Measurements from ENCODE around the gene RAD51B. TPM values are rescaled to one million over a fixed set of nuclear protein-coding genes. Genes with fewer than 3 reads are reported as not detected.
"Not testable (repeated sequence)": the region's sequence is repeated elsewhere in the genome, so short reads cannot be mapped to it uniquely, and the experiment has no call there.

The RAD51B gene
- total RNA-seq, 4 donors from 2014 or later: 5.0 to 31.8 (median 20.6) TPM

GRCh38 chr14:68216079-68216478 is 396.5 kb downstream of the RAD51B start:
- no peaks in the 10 kb centered on the region for H3K36me3 ChIP-seq
- H3K27me3 ChIP-seq: no peaks in the 10 kb centered on the region
- peaks cover 0 to 45% (median 13%) of the 10 kb centered on the region in 4 donors for H3K4me1 ChIP-seq
- H3K9me3 ChIP-seq: no peaks in the 10 kb centered on the region
- in situ Hi-C loops (cut with MboI; ENCODE audit: low pct_ligation_motif_present in 1 of 4, low pct_unique_long_range_greater_than_20kb in 1 of 4, low sequenced_read_pairs in 3 of 4): no loop called here
- no peak overlapping the region for H3K4me3 ChIP-seq
- peak overlapping the region in 3 of 4 donors; percentile 4 to 58 (median 48) for H3K27ac ChIP-seq
- 40 to 73% methylated on average over 3 of the region's 3 CpGs for WGBS, 2 donors (ENCODE audit: low coverage in 1 of 2)
- intact Hi-C loops (cut with DNase I; ENCODE audit: low total_unique reads): no loop called here
- DNase-seq: no peak
- TF ChIP-seq POLR2AphosphoS5 (IDR thresholded peaks at IDR 0.05): no peak
- no peak for TF ChIP-seq POLR2A (IDR thresholded peaks at IDR 0.05)
- no peak for TF ChIP-seq EP300 (IDR thresholded peaks at IDR 0.05; ENCODE audit: low read depth)
- TF ChIP-seq, protein P1, sequence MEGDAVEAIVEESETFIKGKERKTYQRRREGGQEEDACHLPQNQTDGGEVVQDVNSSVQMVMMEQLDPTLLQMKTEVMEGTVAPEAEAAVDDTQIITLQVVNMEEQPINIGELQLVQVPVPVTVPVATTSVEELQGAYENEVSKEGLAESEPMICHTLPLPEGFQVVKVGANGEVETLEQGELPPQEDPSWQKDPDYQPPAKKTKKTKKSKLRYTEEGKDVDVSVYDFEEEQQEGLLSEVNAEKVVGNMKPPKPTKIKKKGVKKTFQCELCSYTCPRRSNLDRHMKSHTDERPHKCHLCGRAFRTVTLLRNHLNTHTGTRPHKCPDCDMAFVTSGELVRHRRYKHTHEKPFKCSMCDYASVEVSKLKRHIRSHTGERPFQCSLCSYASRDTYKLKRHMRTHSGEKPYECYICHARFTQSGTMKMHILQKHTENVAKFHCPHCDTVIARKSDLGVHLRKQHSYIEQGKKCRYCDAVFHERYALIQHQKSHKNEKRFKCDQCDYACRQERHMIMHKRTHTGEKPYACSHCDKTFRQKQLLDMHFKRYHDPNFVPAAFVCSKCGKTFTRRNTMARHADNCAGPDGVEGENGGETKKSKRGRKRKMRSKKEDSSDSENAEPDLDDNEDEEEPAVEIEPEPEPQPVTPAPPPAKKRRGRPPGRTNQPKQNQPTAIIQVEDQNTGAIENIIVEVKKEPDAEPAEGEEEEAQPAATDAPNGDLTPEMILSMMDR (IDR thresholded peaks at IDR 0.05): no peak

- Histone ChIP-seq H3K9me3 (no peaks in the 10 kb centered on the region), H3K4me1 (peaks cover 0 to 40% (median 12%) of the 10 kb centered on the region in 4 donors), H3K27me3 (no peaks in the 10 kb centered on the region), H3K36me3 (no peaks in the 10 kb centered on the region), H3K27ac (peak overlapping the region; percentile 19 to 58 (median 38)), H3K4me3 (no peak overlapping the region)
- TF ChIP-seq EP300 (IDR thresholded peaks at IDR 0.05; ENCODE audit: low read depth) (no peak), POLR2A (IDR thresholded peaks at IDR 0.05) (no peak), POLR2AphosphoS5 (IDR thresholded peaks at IDR 0.05) (no peak)
- TF ChIP-seq, protein P1 (IDR thresholded peaks at IDR 0.05): no peak
- WGBS, 2 donors (ENCODE audit: low coverage in 1 of 2): 80 to 96% methylated on average over 3 of the region's 3 CpGs
- DNase-seq: no peak
- intact Hi-C loops (cut with DNase I; ENCODE audit: low total_unique reads): no loop called here
- in situ Hi-C loops (cut with MboI; ENCODE audit: low pct_ligation_motif_present in 1 of 4, low pct_unique_long_range_greater_than_20kb in 1 of 4, low sequenced_read_pairs in 3 of 4): no loop called here
Observed at GRCh38 chr14:68216957-68217356, 397.4 kb downstream of the RAD51B start.

DNA sequence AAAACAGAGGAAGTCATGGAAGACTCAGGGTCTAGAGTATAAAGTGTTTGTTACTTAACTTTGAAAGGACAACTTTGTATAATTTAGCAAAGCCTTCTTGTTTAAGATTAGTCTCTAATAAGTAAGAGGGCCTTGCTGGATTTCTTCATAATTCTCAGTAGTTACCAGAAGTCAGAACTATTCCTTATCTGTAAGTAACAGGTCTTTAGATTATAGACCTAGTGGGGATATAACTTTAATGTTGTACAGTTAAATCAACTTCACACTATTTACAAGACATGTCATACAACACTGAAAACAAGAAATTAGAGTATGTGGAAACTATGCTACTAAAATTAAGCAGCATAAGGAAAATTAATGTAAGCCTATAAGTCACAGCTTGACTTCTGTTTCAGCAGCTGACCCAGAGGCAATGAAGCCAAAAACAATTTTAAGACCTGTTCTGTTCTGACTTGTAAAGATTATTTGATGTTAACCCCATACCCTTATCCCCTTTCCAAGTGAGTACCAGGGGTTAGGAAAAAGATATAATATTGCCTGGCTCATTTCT is 398.3 kb downstream of the RAD51B start:
- intact Hi-C loops (cut with DNase I; ENCODE audit: low total_unique reads): no loop called here
- TF ChIP-seq POLR2AphosphoS5 (IDR thresholded peaks at IDR 0.05) (no peak), EP300 (IDR thresholded peaks at IDR 0.05; ENCODE audit: low read depth) (no peak), POLR2A (IDR thresholded peaks at IDR 0.05) (no peak)
- TF ChIP-seq, protein P1 (IDR thresholded peaks at IDR 0.05): no peak
- peak overlapping the region; percentile 19 to 58 (median 38) for H3K27ac ChIP-seq
- peaks cover 0 to 40% (median 12%) of the 10 kb centered on the region in 4 donors for H3K4me1 ChIP-seq
- no peak overlapping the region for H3K4me3 ChIP-seq
- DNase-seq: no peak
- no peaks in the 10 kb centered on the region for H3K36me3 ChIP-seq
- in situ Hi-C loops (cut with MboI; ENCODE audit: low pct_ligation_motif_present in 1 of 4, low pct_unique_long_range_greater_than_20kb in 1 of 4, low sequenced_read_pairs in 3 of 4): no loop called here
- no peaks in the 10 kb centered on the region for H3K27me3 ChIP-seq
- H3K9me3 ChIP-seq: peaks cover 0 to 3% of the 10 kb centered on the region in 2 donors

DNA sequence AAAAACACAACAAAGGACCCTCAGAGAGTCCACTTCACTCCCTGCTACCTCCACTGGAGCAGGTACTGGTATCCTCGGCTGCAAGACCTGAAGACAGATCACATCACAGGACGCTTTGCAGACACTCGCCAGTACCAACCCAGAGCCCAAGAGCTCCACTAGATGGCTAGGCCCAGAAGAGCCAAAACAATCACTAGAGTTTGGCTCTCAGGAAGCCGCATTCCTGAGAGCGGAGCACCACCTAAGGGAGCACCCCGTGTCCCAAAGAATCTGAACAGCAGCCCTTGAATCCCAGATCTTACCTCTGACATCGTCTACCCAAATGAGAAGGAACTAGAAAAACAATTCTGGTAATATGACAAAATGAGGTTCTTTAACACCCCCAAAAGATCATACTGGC is 399.8 kb downstream of the RAD51B start:
- Histone ChIP-seq H3K9me3 (peaks cover 0 to 3% of the 10 kb centered on the region in 2 donors), H3K4me1 (peaks cover 0 to 34% (median 11%) of the 10 kb centered on the region in 4 donors), H3K27ac (no peak overlapping the region), H3K4me3 (no peak overlapping the region), H3K27me3 (no peaks in the 10 kb centered on the region), H3K36me3 (no peaks in the 10 kb centered on the region)
- in situ Hi-C loops (cut with MboI; ENCODE audit: low pct_ligation_motif_present in 1 of 4, low pct_unique_long_range_greater_than_20kb in 1 of 4, low sequenced_read_pairs in 3 of 4) (no loop called here), intact Hi-C loops (cut with DNase I; ENCODE audit: low total_unique reads) (no loop called here)
- no peak for DNase-seq
- WGBS, 2 donors (ENCODE audit: low coverage in 1 of 2): 99 to 100% methylated on average over 1 to 7 of the region's 7 CpGs
- no peak for TF ChIP-seq POLR2AphosphoS5 (IDR thresholded peaks at IDR 0.05)
- TF ChIP-seq EP300 (IDR thresholded peaks at IDR 0.05; ENCODE audit: low read depth): no peak

- in situ Hi-C loops (cut with MboI; ENCODE audit: low pct_ligation_motif_present in 1 of 4, low pct_unique_long_range_greater_than_20kb in 1 of 4, low sequenced_read_pairs in 3 of 4); H3K9me3 ChIP-seq; H3K4me3 ChIP-seq; H3K36me3 ChIP-seq; H3K27ac ChIP-seq; intact Hi-C loops (cut with DNase I; ENCODE audit: low total_unique reads); H3K27me3 ChIP-seq; DNase-seq: not testable (repeated sequence)
- 89 to 92% methylated on average over 2 of the region's 2 CpGs for WGBS, 2 donors (ENCODE audit: low coverage in 1 of 2)
- H3K4me1 ChIP-seq: peaks cover 0 to 18% (median 3%) of the 10 kb centered on the region in 4 donors
Observed at GRCh38 chr14:68221046-68221445, 401.5 kb downstream of the RAD51B start.
